Suprapubic skin (tissue), 4 donors: ENCODE data around the gene ERI3. TPM values are rescaled to one million over a fixed set of nuclear protein-coding genes. Genes with fewer than 3 reads are reported as not detected.

ENCODE experiments used
- DNase-seq, 2 donors: peaks; one replicate each; pipeline ENCODE4 v3.0.0-alpha.2; 2019; ENCODE audit warnings: low spot score in 2 of 2
- H3K27ac ChIP-seq: fragments of 200-600 bp; sonication (generic); one replicate; pipeline ENCODE4 v1.5.1; 2019
- H3K27me3 ChIP-seq: fragments of 200-600 bp; sonication (generic); one replicate; pipeline ENCODE4 v1.5.1; 2019
- H3K36me3 ChIP-seq: fragments of 200-600 bp; sonication (generic); one replicate; pipeline ENCODE4 v1.5.1; 2019
- H3K4me1 ChIP-seq: fragments of 200-600 bp; sonication (generic); one replicate; pipeline ENCODE4 v1.5.1; 2019
- H3K4me3 ChIP-seq: fragments of 200-600 bp; sonication (generic); one replicate; pipeline ENCODE4 v1.5.1; 2019; ENCODE audit warnings: mild to moderate bottlenecking
- H3K9me3 ChIP-seq: fragments of 200-600 bp; sonication (generic); one replicate; pipeline ENCODE4 v1.5.1; 2019
- EP300 ChIP-seq: sonication (generic); formaldehyde crosslinking; IDR thresholded peaks from one replicate; pipeline ENCODE4 v1.6.1; 2017; ENCODE audit warnings: antibody characterized with exemption
- POLR2A ChIP-seq, 2 donors: fragments of 450-650 bp; IDR thresholded peaks; one replicate each; pipeline ENCODE4 v1.6.1; 2017; ENCODE audit warnings: antibody characterized with exemption in 2 of 2, mild to moderate bottlenecking in 2 of 2, moderate library complexity in 2 of 2
- POLR2AphosphoS5 ChIP-seq, 3 donors: sonication (generic); formaldehyde crosslinking; IDR thresholded peaks; one replicate each; pipeline ENCODE4 v1.6.1; 2017; ENCODE audit warnings: antibody characterized with exemption in 3 of 3
- WGBS: methylation state at CpG from one replicate; pipeline ENCODE4 v1.1.5; 2018; 5-methylcytosine and 5-hydroxymethylcytosine counted together
- total RNA-seq, 4 donors: library from RNA; depleted of rRNA; stranded (reverse); fragments of >200 nt; gene quantifications; one replicate each; pipeline ENCODE4 v1.1.0, GENCODE V29; 2016
- TF ChIP-seq, protein P1 (sequence below), 2 donors: fragments of 200-600 bp in 1 of 2; fragments of 450-650 bp in 1 of 2; sonication (generic) in 1 of 2; IDR thresholded peaks; one replicate each; pipeline ENCODE4 v1.5.1; 2016 to 2019; ENCODE audit warnings: antibody characterized with exemption in 2 of 2, mild to moderate bottlenecking in 1 of 2, moderate library complexity in 1 of 2

ERI3 gene
- total RNA-seq, 4 donors from 2014 or later, result 23.3 to 33.4 (median 31.0) TPM

GRCh38 chr1:44259090-44259489 lies 96.0 kb downstream of the ERI3 start:
- Histone ChIP-seq H3K27ac (no peak overlapping the region), H3K9me3 (no peaks in the 10 kb centered on the region), H3K36me3 (no peaks in the 10 kb centered on the region), H3K27me3 (no peaks in the 10 kb centered on the region), H3K4me3 (no peak overlapping the region), H3K4me1 (peaks cover 21% of the 10 kb centered on the region)
- no peak for DNase-seq
- TF ChIP-seq, protein P1, sequence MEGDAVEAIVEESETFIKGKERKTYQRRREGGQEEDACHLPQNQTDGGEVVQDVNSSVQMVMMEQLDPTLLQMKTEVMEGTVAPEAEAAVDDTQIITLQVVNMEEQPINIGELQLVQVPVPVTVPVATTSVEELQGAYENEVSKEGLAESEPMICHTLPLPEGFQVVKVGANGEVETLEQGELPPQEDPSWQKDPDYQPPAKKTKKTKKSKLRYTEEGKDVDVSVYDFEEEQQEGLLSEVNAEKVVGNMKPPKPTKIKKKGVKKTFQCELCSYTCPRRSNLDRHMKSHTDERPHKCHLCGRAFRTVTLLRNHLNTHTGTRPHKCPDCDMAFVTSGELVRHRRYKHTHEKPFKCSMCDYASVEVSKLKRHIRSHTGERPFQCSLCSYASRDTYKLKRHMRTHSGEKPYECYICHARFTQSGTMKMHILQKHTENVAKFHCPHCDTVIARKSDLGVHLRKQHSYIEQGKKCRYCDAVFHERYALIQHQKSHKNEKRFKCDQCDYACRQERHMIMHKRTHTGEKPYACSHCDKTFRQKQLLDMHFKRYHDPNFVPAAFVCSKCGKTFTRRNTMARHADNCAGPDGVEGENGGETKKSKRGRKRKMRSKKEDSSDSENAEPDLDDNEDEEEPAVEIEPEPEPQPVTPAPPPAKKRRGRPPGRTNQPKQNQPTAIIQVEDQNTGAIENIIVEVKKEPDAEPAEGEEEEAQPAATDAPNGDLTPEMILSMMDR (IDR thresholded peaks at IDR 0.05), result no peak
- TF ChIP-seq POLR2A (IDR thresholded peaks at IDR 0.05), result no peak
- TF ChIP-seq POLR2AphosphoS5 (IDR thresholded peaks at IDR 0.05), result no peak
- TF ChIP-seq EP300, result no peak
- WGBS, result 87% methylated on average over 2 of the region's 2 CpGs

DNA sequence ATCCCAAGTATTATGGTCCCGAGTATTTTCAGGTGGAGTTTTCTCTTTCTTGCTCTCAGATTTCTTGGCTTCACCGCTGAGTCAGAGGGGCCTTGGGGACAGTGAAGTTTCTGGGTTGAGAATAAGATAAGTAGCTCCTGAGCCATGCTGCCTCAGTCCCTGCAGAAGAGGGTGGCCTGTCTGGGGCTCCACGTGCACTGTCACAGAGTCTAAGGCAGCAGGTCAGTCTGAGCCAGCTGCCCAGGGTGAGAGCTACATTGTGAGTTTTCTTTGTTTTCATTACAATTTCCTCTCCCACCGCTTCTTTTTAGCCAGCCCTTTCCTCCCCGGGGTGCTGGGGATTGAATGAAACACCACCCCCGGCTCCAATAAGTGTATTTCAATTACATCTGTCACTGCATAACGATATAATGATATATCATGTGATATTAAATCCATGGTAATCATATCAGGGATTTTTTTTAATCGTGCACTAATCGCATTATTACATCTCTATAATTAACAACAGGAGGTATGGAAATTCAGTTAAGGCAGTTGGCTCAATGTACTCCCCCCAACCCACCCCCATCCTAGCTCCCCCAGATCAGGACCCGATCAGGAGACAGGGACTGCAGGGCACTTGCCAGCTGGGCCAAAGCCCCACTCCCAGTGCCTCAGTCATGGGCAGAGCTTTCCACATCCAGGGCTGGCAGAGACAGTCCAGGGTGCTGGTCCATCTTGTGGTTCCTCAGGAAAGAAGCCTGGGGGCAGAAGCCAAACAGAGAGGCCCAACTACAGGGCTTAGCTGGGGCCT lies 98.1 kb downstream of the ERI3 start:
- WGBS, result 91% methylated on average over 10 of the region's 10 CpGs
- no peak for DNase-seq

GRCh38 chr1:44254392-44254910 lies 100.6 kb downstream of the ERI3 start:
- no peak overlapping the region for H3K4me3 ChIP-seq
- no peak overlapping the region for H3K27ac ChIP-seq
- WGBS, result 95% methylated on average over 4 of the region's 4 CpGs
- no peaks in the 10 kb centered on the region for H3K9me3 ChIP-seq
- no peaks in the 10 kb centered on the region for H3K4me1 ChIP-seq
- no peak for TF ChIP-seq POLR2AphosphoS5 (IDR thresholded peaks at IDR 0.05)
- H3K27me3 ChIP-seq, result no peaks in the 10 kb centered on the region
- no peaks in the 10 kb centered on the region for H3K36me3 ChIP-seq
- DNase-seq, result no peak

More for the DNA sequence above, 98.1 kb downstream of the ERI3 start:
- H3K27me3 ChIP-seq, result no peaks in the 10 kb centered on the region
- H3K36me3 ChIP-seq, result no peaks in the 10 kb centered on the region
- H3K4me3 ChIP-seq, result no peak overlapping the region
- TF ChIP-seq POLR2A (IDR thresholded peaks at IDR 0.05) (no peak), EP300 (no peak), POLR2AphosphoS5 (IDR thresholded peaks at IDR 0.05) (no peak)
- TF ChIP-seq, protein P1 (IDR thresholded peaks at IDR 0.05), result no peak
- no peak overlapping the region for H3K27ac ChIP-seq
- H3K4me1 ChIP-seq, result peaks cover 7% of the 10 kb centered on the region
- H3K9me3 ChIP-seq, result no peaks in the 10 kb centered on the region

DNA sequence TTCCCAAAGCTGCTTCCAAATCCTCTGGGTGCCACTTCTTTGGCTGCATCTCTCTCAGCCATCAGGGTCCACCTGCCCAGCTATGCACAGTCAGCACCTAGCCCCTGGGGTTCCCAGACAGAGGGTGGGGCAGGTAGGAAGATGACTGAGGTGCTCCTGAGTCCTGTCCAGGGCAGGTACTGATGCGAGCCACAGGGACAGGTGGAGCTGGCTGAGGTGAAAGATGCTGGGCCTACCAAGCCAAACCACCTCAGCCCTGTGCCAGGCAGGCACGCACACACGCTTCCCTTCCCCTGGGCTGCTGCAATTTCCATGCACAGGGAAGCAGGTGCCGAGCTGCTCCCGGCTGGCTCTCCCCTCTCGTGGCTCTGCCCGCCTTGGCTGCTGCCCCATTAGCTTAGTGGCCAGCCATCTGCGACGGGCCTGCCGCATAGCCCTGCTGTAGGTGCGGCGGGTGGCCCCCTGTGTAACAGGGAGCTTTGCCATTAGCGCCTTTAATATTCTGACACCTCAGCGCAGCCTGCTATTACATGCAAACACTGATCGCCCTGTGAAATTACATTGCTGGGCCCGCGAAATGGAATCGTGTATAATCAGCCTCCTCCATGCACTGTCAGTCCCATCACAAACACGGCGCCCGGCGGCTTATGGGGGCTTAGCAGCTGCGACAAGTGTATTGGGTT lies 102.9 kb downstream of the ERI3 start:
- no peak for DNase-seq
- H3K27me3 ChIP-seq, result no peaks in the 10 kb centered on the region
- H3K4me1 ChIP-seq, result no peaks in the 10 kb centered on the region
- no peak for TF ChIP-seq POLR2A (IDR thresholded peaks at IDR 0.05)
- TF ChIP-seq POLR2AphosphoS5 (IDR thresholded peaks at IDR 0.05), result no peak
- TF ChIP-seq, protein P1 (IDR thresholded peaks at IDR 0.05), result no peak
- no peak for TF ChIP-seq EP300
- WGBS, result 96% methylated on average over 19 of the region's 23 CpGs
- no peak overlapping the region for H3K4me3 ChIP-seq
- no peaks in the 10 kb centered on the region for H3K9me3 ChIP-seq
- peaks cover 6% of the 10 kb centered on the region for H3K36me3 ChIP-seq
- H3K27ac ChIP-seq, result no peak overlapping the region

DNA sequence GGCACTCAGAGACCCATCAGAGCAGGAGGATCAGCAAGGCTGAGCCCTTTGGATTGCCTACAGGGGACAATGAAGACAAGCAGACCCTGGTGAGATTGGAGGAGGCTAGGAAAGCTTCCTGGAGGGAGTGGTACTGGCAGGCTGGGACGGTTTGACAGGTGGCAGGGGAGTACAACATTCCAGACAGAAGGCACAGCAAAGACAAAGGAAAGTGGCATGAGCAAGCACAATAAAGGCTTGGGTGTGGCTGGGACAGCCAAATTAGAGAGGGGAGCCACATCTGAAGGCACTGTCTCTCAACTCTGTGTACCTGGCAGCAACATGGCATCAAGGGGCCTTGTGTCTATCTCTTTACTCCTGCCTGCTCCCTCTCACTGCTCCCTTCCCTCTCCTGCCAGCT lies 103.6 kb downstream of the ERI3 start:
- Histone ChIP-seq H3K36me3 (peaks cover 6% of the 10 kb centered on the region), H3K4me1 (no peaks in the 10 kb centered on the region), H3K27ac (no peak overlapping the region), H3K27me3 (no peaks in the 10 kb centered on the region), H3K9me3 (no peaks in the 10 kb centered on the region), H3K4me3 (no peak overlapping the region)
- WGBS, result 77% methylated on average over 1 of the region's 1 CpG
- TF ChIP-seq POLR2A (IDR thresholded peaks at IDR 0.05) (no peak), POLR2AphosphoS5 (IDR thresholded peaks at IDR 0.05) (no peak), EP300 (no peak)
- TF ChIP-seq, protein P1 (IDR thresholded peaks at IDR 0.05), result no peak
- no peak for DNase-seq
